Fibroblast of lung (primary cell): ENCODE results near the gene GK2.

ENCODE experiments used
- EZH2 ChIP-seq: IDR thresholded peaks from 2 replicates; pipeline ENCODE4 v1.5.1; 2012; ENCODE audit warnings: low read length, control low read depth, mild to moderate bottlenecking; ENCODE audit errors: missing control alignments
- TF ChIP-seq, protein P1 (sequence below), 2 donors: IDR thresholded peaks in 1 of 2; conservative IDR thresholded peaks in 1 of 2; 1 replicate in 1 of 2; 2 replicates in 1 of 2; pipeline ENCODE4 v1.5.1; 2011 to 2012; ENCODE audit warnings: low read length in 2 of 2, control low read depth in 1 of 2, inconsistent platforms in 1 of 2, low read depth in 1 of 2, mild to moderate bottlenecking in 1 of 2

GRCh38 chr4:79450053-79450452 lies 42.0 kb upstream of the GK2 start:
- TF ChIP-seq, protein P1, sequence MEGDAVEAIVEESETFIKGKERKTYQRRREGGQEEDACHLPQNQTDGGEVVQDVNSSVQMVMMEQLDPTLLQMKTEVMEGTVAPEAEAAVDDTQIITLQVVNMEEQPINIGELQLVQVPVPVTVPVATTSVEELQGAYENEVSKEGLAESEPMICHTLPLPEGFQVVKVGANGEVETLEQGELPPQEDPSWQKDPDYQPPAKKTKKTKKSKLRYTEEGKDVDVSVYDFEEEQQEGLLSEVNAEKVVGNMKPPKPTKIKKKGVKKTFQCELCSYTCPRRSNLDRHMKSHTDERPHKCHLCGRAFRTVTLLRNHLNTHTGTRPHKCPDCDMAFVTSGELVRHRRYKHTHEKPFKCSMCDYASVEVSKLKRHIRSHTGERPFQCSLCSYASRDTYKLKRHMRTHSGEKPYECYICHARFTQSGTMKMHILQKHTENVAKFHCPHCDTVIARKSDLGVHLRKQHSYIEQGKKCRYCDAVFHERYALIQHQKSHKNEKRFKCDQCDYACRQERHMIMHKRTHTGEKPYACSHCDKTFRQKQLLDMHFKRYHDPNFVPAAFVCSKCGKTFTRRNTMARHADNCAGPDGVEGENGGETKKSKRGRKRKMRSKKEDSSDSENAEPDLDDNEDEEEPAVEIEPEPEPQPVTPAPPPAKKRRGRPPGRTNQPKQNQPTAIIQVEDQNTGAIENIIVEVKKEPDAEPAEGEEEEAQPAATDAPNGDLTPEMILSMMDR (conservative IDR thresholded peaks at IDR 0.05 in 1 of 2, IDR thresholded peaks at IDR 0.05 in 1 of 2; ENCODE audit: low read depth in 1 of 2, low read length in 2 of 2): no peak
- no peak for TF ChIP-seq EZH2
